NCI-H2227 (cell line): Measurements from ENCODE around the gene CD84.
"Not testable (repeated sequence)": the region's sequence is repeated elsewhere in the genome, so short reads cannot be mapped to it uniquely, and the experiment has no call there.

Experiments
- DNase-seq: peaks from one replicate; lab custom pipeline; 2025; ENCODE audit not compliant: unreplicated experiment; lab: John Stamatoyannopoulos, UW

CD84 gene

GRCh38 chr1:160542303-160542945, 36.9 kb downstream of the CD84 start:
- DNase-seq = no peak

DNA sequence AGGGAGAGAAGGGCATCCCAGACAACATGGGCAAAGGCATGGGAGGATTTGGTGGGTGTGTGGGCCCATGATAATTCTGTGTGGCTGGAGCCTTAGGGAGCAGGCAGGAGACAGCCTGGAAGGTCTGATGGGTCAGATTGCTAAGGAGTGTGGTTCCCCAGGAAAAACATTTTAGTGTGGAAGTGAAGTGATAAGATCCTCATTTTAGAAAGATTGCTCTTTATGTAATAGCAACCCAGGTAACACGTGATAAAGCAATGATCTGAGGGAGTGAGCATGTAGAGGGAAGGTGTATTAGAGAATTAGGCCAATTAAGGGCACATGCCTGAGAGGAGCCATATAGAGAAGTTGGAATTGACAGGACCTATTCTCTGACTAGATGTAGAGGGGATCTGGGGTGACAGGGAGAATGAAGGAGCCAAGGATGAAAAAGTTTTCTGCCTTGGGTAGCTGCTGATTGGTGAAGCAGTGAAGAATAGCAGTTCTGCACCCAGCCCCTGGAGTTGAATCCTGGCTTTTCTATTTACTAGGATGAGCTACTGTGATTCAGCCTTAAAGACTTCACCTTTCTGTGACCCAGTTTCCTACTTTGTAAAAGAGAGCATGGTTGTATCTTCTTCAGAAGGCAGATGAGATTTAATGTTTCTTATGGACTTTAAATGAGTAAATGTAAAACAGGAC, 37.5 kb downstream of the CD84 start:
- DNase-seq = no peak

- no peak for DNase-seq
Measured at GRCh38 chr1:160540859-160541233, 38.5 kb downstream of the CD84 start.

DNA sequence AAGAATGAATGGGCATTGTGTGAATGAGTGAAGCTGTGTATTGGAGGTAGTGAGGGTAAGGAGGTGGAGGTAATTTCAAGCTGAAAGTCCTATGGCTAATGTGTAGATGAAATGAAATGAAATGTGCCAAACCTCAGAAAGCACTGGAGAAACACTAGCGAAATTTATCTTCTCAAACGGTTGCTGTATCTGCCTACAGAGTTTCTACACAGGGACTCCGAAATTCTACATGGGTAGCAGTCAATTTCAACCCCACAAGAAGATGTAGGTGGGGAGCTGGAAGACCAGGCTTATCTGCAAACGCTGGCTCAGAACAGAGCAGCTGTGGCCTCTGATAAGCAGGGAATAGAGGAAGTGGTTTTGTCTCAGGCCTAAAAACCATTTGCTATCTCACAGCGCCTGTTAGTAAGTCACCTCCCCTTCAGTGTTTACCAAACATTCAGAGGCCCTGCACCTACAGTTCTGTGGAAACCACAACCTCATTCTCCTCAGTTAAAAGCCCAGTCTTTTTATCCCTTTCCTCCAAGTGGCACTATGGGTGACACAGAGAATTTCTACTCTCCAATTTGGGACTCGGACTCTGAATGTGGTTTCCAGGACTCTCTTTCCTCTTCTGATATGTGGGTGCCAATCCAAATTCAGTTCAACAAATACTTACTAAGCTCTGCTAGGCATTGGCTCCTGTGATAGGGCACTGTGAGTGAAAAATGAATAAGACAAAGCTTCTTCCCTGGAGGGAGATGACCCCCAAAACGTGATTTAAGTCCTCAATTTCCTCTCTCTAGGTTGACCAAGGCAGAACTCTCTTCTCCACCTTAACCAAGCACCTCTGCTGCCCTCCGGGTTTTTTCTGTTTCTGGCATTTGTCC, 39.1 kb downstream of the CD84 start:
- no peak for DNase-seq

DNA sequence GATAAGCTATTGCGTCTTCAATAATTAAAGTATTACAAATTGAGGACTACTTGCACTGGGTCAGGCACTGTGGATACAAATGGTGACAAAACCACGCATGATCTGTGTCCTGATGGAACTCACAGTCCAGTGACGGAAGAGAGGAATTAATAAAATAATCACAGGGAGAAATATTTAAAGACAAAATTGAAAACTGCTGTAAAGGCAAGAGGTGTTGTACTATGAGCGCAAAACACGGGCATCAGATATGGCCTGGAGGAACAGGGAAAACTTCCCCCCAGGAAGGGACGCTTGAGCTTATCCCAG, 39.7 kb downstream of the CD84 start:
- no peak for DNase-seq

DNA sequence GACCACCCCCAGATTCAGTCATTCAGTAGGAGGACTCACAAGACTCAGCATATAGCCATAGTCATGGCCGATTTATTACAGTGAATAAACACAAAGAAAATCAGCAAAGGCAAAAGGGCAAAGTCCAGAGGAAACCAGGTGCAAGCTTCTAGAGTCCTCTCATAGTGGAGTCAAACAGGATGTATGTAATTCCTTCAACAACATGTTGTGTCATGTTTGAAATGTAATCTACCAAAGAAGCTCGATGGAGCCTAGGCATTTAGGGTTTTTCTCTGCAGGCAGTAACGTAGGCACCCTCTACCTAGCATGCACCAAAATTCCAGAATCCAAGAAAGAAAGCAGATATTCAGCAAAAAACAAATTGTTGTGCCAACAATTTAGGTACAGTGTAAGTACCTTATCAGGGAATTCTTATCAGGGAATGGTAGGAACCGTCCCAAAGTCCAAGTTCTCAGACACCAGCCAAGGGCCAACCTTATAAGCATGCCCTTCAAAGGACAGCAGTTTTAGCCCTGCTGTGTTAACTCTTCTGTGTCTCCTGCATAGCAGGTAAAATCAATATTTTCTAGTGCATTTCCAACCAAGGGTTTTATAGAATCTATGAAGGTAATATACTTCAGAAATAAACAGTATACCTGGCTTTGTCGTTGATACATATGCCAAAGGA, 40.2 kb downstream of the CD84 start:
- no peak for DNase-seq

- DNase-seq = no peak
Measured at GRCh38 chr1:160537714-160538665, 41.3 kb downstream of the CD84 start.

- no peak for DNase-seq
Measured at GRCh38 chr1:160534823-160535605, 44.3 kb downstream of the CD84 start.

GRCh38 chr1:160532557-160532813, 46.8 kb downstream of the CD84 start:
- DNase-seq = not testable (repeated sequence)

- DNase-seq = not testable (repeated sequence)
Measured at GRCh38 chr1:160531809-160532556, 47.3 kb downstream of the CD84 start.

DNA sequence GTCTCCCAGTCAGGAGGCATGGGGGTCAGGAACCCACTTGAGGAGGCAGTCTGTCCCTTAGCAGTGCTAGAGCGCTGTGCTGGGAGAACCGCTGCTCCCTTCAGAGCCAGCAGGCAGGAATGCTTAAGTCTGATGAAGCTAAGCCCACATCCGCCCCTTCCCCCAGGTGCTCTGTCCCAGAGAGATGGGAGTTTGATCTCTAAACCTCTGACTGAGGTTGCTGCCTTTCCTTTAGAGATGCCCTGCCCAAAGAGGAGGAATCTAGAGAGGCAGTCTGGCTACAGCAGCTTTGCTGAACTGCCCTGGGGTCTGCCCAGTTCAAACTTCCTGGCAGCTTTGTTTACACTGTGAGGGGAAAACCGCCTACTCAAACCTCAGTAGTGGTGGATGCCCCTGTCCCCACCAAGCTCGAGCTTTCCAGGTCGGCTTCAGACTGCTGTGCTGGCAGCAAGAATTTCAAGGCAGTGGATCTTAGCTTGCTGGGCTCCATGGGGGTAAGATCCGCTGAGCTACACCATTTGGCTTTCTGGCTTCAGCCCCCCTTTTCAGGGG, 49.8 kb downstream of the CD84 start:
- not testable (repeated sequence) for DNase-seq

DNA sequence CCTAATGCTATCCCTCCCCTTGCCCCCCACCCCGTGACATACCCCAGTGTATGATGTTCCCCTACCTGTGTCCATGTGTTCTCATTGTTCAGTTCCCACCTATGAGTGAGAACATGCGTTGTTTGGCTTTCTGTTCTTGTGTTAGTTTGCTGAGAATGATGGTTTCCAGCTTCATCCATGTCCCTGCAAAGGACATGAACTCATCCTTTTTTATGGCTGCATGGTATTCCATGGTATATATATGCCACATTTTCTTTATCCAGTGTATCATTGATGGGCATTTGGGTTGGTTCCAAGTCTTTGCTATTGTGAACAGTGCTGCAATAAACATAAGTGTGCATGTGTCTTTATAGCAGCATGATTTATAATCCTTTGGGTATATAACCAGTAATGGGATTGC, 55.5 kb downstream of the CD84 start:
- DNase-seq = not testable (repeated sequence)

DNA sequence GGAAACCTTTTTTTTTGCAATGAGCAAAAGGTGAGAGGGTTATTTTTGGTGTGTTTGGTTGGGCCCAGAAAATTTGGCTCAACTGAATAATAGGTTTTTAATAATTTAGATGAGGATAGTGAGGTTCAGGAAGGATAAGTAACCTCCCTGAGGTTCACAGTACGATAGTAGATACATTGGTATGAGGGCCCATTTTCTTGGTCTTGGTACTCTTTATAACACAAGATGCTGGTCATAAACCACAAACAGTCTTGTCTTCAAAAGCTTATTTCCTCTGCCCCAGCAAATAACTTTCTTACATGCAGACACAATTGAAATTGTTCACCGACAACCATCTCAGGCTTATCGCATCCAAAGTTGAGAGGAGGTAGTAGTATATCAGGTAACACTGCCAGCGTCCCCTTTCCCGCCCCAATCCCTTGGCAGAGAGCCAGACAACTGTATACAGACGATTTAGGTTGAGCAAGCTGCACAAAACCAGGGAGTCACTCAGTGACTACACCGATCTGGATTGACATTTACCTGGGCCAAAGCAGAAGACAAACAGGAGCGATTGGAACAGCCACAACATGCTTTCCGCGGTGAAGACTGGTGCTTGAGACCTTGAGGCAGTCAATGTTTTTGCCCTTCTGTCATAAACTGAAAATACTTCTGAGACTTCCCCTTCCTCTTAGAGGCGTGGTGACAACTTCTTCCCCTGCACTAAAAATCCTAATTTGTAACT, 56.5 kb downstream of the CD84 start, which contains the start of gene SLAMF6:
Gene SLAMF6 (minus strand): TSS at position 634 of the 724 bp plus-strand sequence. CDS start 63 bp downstream, at position 571.
- DNase-seq = no peak

- DNase-seq = no peak
Measured at GRCh38 chr1:160522136-160522535, 57.2 kb downstream of the CD84 start.

DNA sequence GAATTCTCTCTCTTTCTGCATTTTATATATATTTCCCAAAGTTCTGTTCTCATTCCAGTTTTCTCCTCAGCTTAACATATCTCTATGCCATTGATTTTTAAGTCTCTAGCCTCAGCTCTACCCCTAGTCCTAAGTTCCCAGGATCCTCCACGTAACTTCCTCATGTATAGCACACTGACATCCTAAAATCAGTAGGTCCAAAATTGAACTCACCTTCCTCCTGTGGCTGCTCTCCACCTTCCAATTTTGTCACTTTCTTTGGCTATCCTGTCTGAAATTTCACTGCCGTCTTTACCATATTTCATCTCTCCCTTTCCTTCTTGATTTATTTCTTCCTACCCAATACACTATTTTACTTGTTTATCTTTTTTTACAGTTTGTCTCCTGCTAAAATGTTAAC, 57.7 kb downstream of the CD84 start:
- no peak for DNase-seq

- DNase-seq = no peak
Measured at GRCh38 chr1:160520999-160521398, 58.3 kb downstream of the CD84 start.

- no peak for DNase-seq
Measured at GRCh38 chr1:160520582-160520981, 58.7 kb downstream of the CD84 start.
